ENCODE results near the gene LSAMP. TPM values are rescaled to one million over a fixed set of nuclear protein-coding genes. Genes with fewer than 3 reads are reported as not detected.

The LSAMP gene
- total and polyA plus RNA-seq, 2 of the 8 experiments (the other 6 are each of a cell fraction or from before 2014, with no cell fraction given), result 1.8 to 5.7 TPM

- TF ChIP-seq CHD7 (IDR thresholded peaks at IDR 0.05; ENCODE audit: insufficient replicate concordance, low read length) (no peak), CTBP2 (IDR thresholded peaks at IDR 0.05; ENCODE audit: borderline replicate concordance, insufficient read depth, insufficient read length, low read length) (no peak), E2F6 (IDR thresholded peaks at IDR 0.05) (no peak), SUZ12 (IDR thresholded peaks at IDR 0.05; ENCODE audit: low read length) (no peak), FOSL1 (IDR thresholded peaks at IDR 0.05; ENCODE audit: insufficient read depth, low read depth, low read length) (no peak)
Measured at GRCh38 chr3:115789481-115789880, 655.8 kb downstream of the LSAMP start (continued).

All from H1 (cell line).